ENCODE measurements around the gene TMEM107.

Gene TMEM107

DNA sequence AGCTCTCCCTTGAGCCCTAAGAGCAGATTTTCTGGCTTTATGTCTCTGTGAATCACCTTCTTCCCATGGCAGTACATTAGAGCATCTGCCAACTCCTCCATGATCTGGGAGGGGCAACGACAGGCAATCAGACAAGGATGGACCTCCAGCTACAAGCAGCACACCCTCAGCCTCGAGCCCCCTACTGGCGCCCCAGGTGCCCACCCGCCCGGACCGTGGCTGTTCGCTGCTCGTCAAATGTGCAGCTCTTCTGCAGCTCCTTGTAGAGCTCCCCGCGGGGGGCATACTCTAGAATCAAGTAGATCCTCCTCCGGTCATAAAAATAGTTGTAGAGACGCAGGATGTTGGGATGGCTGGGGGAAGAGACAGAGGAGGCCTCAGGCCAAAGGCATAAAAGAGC lies 30.4 kb upstream of the TMEM107 start:
- TF ChIP-seq, protein P1, sequence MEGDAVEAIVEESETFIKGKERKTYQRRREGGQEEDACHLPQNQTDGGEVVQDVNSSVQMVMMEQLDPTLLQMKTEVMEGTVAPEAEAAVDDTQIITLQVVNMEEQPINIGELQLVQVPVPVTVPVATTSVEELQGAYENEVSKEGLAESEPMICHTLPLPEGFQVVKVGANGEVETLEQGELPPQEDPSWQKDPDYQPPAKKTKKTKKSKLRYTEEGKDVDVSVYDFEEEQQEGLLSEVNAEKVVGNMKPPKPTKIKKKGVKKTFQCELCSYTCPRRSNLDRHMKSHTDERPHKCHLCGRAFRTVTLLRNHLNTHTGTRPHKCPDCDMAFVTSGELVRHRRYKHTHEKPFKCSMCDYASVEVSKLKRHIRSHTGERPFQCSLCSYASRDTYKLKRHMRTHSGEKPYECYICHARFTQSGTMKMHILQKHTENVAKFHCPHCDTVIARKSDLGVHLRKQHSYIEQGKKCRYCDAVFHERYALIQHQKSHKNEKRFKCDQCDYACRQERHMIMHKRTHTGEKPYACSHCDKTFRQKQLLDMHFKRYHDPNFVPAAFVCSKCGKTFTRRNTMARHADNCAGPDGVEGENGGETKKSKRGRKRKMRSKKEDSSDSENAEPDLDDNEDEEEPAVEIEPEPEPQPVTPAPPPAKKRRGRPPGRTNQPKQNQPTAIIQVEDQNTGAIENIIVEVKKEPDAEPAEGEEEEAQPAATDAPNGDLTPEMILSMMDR (IDR thresholded peaks at IDR 0.05; ENCODE audit: control insufficient read depth, extremely low read depth, insufficient read depth): no peak
- H3K4me3 ChIP-seq (ENCODE audit: low read depth, low read length): no peak overlapping the region
- no peak for DNase-seq (ENCODE audit: low read depth)

DNA sequence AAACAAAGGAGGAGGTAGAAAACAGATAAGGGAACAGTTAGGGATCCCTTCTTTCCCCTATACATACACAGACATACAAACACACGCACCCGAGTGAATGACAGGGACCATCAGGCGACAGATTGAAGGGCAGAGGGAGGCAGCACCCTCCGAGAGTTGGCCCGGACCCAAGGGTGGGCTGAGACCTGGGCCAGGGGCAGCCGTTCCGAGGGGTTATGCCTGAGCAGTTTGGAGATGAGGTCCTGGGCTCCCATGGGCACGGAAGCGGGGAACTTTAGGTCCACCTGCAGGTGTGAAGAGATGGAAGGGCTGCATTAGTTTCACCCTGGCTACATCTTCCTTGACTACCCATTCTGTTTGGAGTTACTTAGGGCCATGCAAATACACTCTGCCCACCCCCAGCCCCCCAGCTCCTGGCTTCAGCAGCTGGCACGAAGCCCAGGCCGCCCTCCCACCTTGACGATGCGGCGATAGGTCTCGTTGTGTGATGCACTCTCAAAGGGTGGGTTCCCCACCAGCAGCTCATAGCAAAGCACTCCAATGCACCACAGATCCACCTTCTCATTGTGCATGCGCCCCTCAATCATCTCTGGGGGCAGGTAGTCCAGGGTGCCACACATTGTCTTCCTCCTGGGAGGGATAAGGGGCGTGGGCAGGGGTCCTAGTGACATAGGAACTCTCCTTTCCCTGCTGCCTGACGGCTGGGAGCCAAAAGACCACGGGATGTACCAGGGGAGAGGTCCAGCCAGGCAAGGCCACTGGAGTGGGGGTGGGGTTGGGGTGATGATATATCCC lies 28.8 kb upstream of the TMEM107 start:
- TF ChIP-seq, protein P1 (IDR thresholded peaks at IDR 0.05; ENCODE audit: control insufficient read depth, extremely low read depth, insufficient read depth): no peak
- no peak for DNase-seq (ENCODE audit: low read depth)
- no peak overlapping the region for H3K4me3 ChIP-seq (ENCODE audit: low read depth, low read length)

DNA sequence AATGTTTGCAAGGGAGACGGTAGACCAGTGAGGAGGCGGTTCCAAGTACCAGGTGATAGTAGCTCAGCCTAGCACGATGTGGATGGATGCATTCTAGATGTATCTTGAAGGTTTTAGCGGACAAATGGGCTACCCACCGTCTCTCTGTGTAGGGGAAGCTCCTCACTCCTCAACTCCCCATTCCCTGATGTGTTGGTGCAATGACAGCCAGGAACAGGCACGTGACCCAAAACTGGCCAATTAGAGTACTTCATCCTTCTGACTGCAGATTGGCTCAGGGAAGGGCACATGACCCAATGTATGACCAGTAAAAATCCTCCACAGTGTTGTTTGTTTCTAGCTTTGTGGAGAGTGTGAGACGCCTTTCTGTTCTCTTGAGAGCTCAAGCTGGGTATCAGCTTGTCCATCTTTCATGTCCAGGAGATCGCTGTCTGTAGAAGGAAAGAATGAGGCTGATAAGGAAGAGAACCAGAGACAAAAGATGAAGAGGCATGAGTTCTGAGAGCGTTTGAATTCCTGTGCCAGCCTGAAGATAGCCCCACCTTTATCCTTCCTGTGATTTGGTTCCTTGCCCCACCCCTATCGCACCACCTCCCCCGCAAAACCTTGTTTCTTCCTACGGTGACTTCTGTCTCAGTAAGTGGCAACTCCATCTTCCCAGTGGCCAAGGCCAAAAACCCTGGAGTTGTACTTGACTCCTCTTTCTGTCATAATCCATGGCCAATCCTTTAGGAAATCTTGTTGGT lies 16.1 kb upstream of the TMEM107 start:
- no peak overlapping the region for H3K4me3 ChIP-seq (ENCODE audit: low read depth, low read length)
- no peak for DNase-seq (ENCODE audit: low read depth)
- TF ChIP-seq, protein P1 (IDR thresholded peaks at IDR 0.05; ENCODE audit: control insufficient read depth, extremely low read depth, insufficient read depth): no peak

DNA sequence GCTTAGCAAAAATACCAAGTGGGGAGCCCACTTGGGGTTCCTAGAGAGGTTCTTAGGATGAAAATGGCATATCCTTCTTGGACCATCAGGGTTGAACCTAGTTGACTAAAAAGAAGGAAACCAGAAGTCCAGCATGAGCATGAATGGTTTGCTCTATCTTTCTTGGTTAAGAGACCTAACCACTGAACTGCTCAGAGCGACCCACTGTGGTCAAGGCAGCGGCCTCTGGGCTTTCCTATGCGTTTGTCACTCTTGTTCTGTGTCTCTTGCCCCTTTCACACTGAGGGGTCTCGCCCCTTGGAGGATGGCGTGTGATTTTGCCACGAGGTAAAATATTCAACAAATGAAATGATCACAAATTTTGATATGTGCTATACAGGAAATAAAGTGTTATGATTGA lies 14.3 kb upstream of the TMEM107 start:
- no peak for DNase-seq (ENCODE audit: low read depth)
- TF ChIP-seq, protein P1 (IDR thresholded peaks at IDR 0.05; ENCODE audit: control insufficient read depth, extremely low read depth, insufficient read depth): no peak
- peak overlapping the region; percentile 81 for H3K4me3 ChIP-seq (ENCODE audit: low read depth, low read length)

DNA sequence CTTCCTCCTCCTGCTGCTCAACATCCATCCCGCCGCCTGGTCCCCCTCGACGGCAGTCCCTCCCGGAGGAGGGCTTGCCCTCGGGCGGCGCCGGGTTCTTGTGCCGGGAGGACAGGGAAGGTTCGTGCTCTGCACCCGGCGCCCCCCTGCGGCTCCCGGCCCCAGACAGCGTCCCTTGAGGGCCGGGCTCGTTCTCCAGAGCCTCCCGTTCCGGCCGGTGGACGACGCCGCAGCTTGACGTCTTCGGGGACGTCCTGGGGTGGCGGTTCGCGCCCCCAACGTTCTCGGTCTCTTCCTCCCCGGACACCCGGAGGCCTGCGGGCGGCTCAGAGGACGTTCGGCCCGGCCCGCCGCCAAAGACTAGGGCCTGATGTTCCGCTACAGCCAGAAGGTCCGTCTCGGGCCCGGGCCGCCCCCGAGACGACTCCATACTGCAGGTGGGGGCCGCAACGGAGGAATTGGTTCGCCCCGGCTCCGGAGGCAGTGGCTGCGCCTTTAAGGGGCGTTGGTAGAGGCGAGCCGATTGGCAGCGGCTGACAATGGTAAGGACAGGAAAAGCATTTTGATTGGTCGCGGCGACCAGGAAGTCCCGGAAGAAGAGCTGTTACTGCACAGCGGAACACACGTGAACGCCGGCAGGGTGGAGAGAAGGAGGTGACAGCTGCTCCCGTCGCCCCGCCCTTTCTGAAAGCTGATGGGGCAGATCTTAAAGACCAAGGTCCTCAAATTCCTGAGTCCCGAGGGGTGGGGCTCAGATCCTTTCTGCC lies 13.7 kb upstream of the TMEM107 start, which contains the start of gene BORCS6:
BORCS6 (minus strand) TSS at position 470 of the 767 bp plus-strand sequence; CDS start at position 430, 40 bp downstream.
- H3K4me3 ChIP-seq (ENCODE audit: low read depth, low read length): peak within 1 kb of the TSS; percentile 81
- peak; percentile 93 for DNase-seq (ENCODE audit: low read depth)
- TF ChIP-seq, protein P1 (IDR thresholded peaks at IDR 0.05; ENCODE audit: control insufficient read depth, extremely low read depth, insufficient read depth): peak; percentile 28; the same call in 1 of the 2 replicates

DNA sequence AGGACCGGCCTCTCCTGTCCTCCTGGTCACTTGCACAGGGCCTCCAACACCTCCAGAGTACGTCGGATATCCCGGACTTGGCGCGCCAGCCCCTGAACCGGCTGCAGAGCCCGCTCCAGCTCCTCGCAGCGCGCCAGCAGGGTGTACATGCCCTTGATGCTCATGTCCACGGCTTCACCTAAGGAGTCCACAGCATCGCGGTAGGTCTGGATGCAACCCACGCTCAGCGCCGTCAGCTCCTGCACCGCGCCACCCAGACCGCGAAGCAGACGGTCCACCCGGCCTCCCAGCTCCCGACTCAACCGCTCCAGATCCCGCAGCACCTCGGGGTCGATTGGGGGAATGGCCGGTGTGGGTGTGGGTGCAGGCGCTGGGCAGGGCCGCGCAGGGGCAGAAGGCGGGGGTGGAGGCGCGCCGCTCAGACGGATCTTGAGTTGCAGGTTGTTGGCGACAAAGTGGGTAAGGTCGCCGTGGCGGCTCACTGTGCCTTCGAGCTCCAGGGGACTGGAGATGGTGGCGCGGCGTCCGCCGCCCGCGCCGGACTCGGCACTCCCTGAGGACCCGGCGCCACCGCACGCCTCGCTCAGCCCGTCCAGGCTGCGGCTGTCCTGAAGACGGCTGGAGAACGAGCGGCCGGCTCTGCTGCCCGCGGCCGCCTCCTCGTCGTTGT lies 13.0 kb upstream of the TMEM107 start:
- TF ChIP-seq, protein P1 (IDR thresholded peaks at IDR 0.05; ENCODE audit: control insufficient read depth, extremely low read depth, insufficient read depth): no peak
- peak overlapping the region; percentile 81 for H3K4me3 ChIP-seq (ENCODE audit: low read depth, low read length)
- no peak for DNase-seq (ENCODE audit: low read depth)
